Caco-2 (cell line): ENCODE measurements around the gene TM4SF18. TPM values are rescaled to one million over a fixed set of nuclear protein-coding genes. Genes with fewer than 3 reads are reported as not detected.
"Not testable (repeated sequence)": the region's sequence is repeated elsewhere in the genome, so short reads cannot be mapped to it uniquely, and the experiment has no call there.

Experiments
- BruUV-seq: library from RNA; stranded (reverse); fragments of 400-500 nt; replicated peaks from 2 replicates; lab custom pipeline; 2021; lab: Mats Ljungman, UMichigan
- CTCF ChIA-PET: fragments of 300-600 bp; sonication (Branson Sonifier 250); formaldehyde crosslinking; loops from one replicate; lab custom pipeline; 2022; ENCODE audit warnings: antibody characterized with exemption; lab: Charles Lee
- POLR2A ChIA-PET: fragments of 300-600 bp; sonication (Branson Sonifier 250); formaldehyde crosslinking; loops from one replicate; lab custom pipeline; 2022; ENCODE audit warnings: antibody characterized with exemption; lab: Charles Lee
- DNase-seq, 2 experiments: peaks; one replicate each; pipeline versions ENCODE4 v3.0.0 to v3.0.0-alpha.2; 2020 to 2022
- H3K27me3 ChIP-seq: replicated peaks from 2 replicates; pipeline ENCODE4 v1.6.0; 2011; ENCODE audit warnings: low read length; ENCODE audit not compliant: control insufficient read depth, insufficient read depth
- H3K36me3 ChIP-seq: 2 replicates; pipeline ENCODE4 v1.5.1; 2011; ENCODE audit warnings: low read length; ENCODE audit not compliant: control insufficient read depth, insufficient read depth
- H3K4me1 ChIP-seq: fragments of 250-450 bp; sonication (Bioruptor Pico); 2 replicates; pipeline ENCODE4 v1.5.1; 2020; ENCODE audit warnings: mild to moderate bottlenecking
- H3K4me3 ChIP-seq: 2 replicates; pipeline ENCODE4 v1.5.1; 2011; ENCODE audit warnings: low read depth, mild to moderate bottlenecking, control low read depth, low read length
- H3K9me3 ChIP-seq: fragments of 250-450 bp; sonication (Bioruptor Pico); 2 replicates; pipeline ENCODE4 v1.5.1; 2020; ENCODE audit warnings: mild to moderate bottlenecking, moderate library complexity
- H3K27ac Mint-ChIP-seq: one replicate; pipeline ENCODE4 v1.8.0; 2022; ENCODE audit warnings: mixed read lengths; ENCODE audit not compliant: unreplicated experiment
- H3K27me3 Mint-ChIP-seq: one replicate; pipeline ENCODE4 v1.8.0; 2022; ENCODE audit warnings: mixed read lengths; ENCODE audit not compliant: insufficient read depth, unreplicated experiment
- H3K36me3 Mint-ChIP-seq: one replicate; pipeline ENCODE4 v1.8.0; 2022; ENCODE audit warnings: mild to moderate bottlenecking, mixed read lengths; ENCODE audit not compliant: insufficient read depth, unreplicated experiment
- H3K4me1 Mint-ChIP-seq: one replicate; pipeline ENCODE4 v1.8.0; 2022; ENCODE audit warnings: low read depth, mixed read lengths; ENCODE audit not compliant: unreplicated experiment
- H3K4me3 Mint-ChIP-seq: one replicate; pipeline ENCODE4 v1.8.0; 2022; ENCODE audit warnings: mild to moderate bottlenecking, moderate library complexity, mixed read lengths; ENCODE audit not compliant: unreplicated experiment
- H3K9me3 Mint-ChIP-seq: one replicate; pipeline ENCODE4 v1.8.0; 2022; ENCODE audit warnings: mixed read lengths; ENCODE audit not compliant: unreplicated experiment
- intact Hi-C: fragments of 100-400 bp; cut with micrococcal nuclease; formaldehyde crosslinking; loops from one replicate; pipeline ENCODE4 v1.10.0; 2022; ENCODE audit not compliant: unreplicated experiment
- total RNA-seq: library from RNA; stranded (reverse); gene quantifications from 2 replicates; pipeline ENCODE4 v1.2.3, GENCODE V29; 2022
- TF ChIP-seq, protein P1 (sequence below), 2 experiments: fragments of 200-600 bp in 1 of 2; IDR thresholded peaks; 1 replicate in 1 of 2; 2 replicates in 1 of 2; pipeline versions ENCODE4 v1.5.1 to v1.8.0; 2011 to 2022; ENCODE audit warnings: antibody characterized with exemption in 1 of 2, control low read depth in 1 of 2, inconsistent platforms in 1 of 2, low read depth in 1 of 2, low read length in 1 of 2, mild to moderate bottlenecking in 1 of 2, moderate library complexity in 1 of 2; ENCODE audit not compliant: insufficient read depth in 1 of 2, severe bottlenecking in 1 of 2, unreplicated experiment in 1 of 2

TM4SF18 gene
- total RNA-seq, 1 experiment from 2014 or later, result not detected

DNA sequence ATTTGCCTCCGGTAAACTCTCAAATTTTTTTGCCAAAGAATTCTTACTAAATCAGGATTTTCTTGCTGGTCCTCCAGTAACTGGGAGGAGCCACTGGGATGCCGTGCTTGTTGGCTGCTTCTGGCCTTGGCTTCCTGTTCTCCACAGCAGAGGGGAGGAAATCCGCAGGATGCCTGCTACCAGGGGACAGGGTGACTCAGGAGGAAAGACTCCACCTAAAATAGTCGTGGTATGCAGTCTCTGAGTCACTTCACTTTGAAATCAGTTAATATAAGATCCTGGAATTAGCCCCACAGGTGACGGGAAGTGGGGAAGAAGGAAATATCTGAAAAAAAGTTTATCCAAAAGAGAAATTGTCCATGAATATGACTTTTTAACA lies 6.5 kb upstream of the TM4SF18 start:
- Histone ChIP-seq H3K9me3 (no peaks in the 10 kb centered on the region), H3K27me3 (no peaks in the 10 kb centered on the region), H3K4me1 (peaks cover 31% of the 10 kb centered on the region), H3K4me3 (no peak overlapping the region), H3K36me3 (no peaks in the 10 kb centered on the region)
- CTCF ChIA-PET, result no interaction called here
- BruUV-seq, result no TSS peak
- intact Hi-C loops, result loop anchor here (1.0 to 2.0 kb wide), 2 partner anchors 40 to 47 kb away; no protein-coding TSS in a partner anchor
- Mint-ChIP-seq H3K27ac (peak overlapping the region; percentile 74), H3K36me3 (peaks cover 10% of the 10 kb centered on the region), H3K27me3 (no peaks in the 10 kb centered on the region), H3K4me3 (peak overlapping the region; percentile 30), H3K4me1 (peaks cover 19% of the 10 kb centered on the region), H3K9me3 (no peaks in the 10 kb centered on the region)
- peak; percentile 74 to 90 for DNase-seq
- TF ChIP-seq, protein P1, sequence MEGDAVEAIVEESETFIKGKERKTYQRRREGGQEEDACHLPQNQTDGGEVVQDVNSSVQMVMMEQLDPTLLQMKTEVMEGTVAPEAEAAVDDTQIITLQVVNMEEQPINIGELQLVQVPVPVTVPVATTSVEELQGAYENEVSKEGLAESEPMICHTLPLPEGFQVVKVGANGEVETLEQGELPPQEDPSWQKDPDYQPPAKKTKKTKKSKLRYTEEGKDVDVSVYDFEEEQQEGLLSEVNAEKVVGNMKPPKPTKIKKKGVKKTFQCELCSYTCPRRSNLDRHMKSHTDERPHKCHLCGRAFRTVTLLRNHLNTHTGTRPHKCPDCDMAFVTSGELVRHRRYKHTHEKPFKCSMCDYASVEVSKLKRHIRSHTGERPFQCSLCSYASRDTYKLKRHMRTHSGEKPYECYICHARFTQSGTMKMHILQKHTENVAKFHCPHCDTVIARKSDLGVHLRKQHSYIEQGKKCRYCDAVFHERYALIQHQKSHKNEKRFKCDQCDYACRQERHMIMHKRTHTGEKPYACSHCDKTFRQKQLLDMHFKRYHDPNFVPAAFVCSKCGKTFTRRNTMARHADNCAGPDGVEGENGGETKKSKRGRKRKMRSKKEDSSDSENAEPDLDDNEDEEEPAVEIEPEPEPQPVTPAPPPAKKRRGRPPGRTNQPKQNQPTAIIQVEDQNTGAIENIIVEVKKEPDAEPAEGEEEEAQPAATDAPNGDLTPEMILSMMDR (IDR thresholded peaks at IDR 0.05; ENCODE audit: insufficient read depth in 1 of 2, low read depth in 1 of 2, low read length in 1 of 2, severe bottlenecking in 1 of 2, unreplicated experiment in 1 of 2), result no peak
- POLR2A ChIA-PET, result no interaction called here

DNA sequence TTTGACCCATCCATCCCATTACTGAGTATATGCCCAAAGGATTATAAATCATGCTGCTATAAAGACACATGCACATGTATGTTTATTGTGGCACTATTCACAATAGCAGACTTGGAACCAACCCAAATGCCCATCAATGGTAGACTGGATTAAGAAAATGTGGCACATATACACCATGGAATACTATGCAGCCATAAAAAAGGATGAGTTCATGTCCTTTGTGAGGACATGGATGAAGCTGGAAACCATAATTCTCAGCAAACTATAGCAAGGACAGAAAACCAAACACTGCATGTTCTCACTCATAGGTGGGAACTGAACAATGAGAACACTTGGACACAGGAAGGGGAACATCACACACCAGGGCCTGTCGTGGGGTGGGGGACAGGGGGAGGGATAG lies 4.0 kb upstream of the TM4SF18 start:
- H3K4me3 Mint-ChIP-seq, BruUV-seq, H3K9me3 Mint-ChIP-seq, H3K27me3 Mint-ChIP-seq, H3K27ac Mint-ChIP-seq, H3K9me3 ChIP-seq, H3K27me3 ChIP-seq, intact Hi-C loops, H3K36me3 ChIP-seq, H3K4me3 ChIP-seq, DNase-seq, POLR2A ChIA-PET, CTCF ChIA-PET: not testable (repeated sequence)
- Mint-ChIP-seq H3K4me1 (peaks cover 19% of the 10 kb centered on the region), H3K36me3 (peaks cover 10% of the 10 kb centered on the region)
- H3K4me1 ChIP-seq, result peaks cover 31% of the 10 kb centered on the region

DNA sequence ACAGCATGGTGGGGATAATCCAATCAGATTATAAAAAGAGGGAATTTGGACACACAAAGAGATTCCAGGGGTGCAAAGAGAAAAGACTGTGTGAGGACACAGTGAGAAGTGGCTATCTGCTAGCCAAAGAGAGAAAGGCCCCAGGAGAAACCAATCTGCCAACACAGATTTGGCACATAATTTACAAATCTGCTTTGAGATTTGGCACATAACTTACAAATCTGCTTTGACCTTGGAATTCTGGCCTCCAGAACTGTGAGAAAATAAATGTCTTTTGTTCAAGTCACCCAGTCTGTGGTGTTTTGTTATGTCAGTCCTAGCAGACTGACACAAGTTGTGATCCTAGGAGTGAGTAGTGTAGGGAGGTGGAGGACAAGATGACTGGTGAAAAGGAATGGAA lies 3.5 kb upstream of the TM4SF18 start:
- CTCF ChIA-PET, result no interaction called here

More for the DNA sequence above, 3.5 kb upstream of the TM4SF18 start:
- DNase-seq, result no peak
- peaks cover 19% of the 10 kb centered on the region for H3K4me1 Mint-ChIP-seq
- no peaks in the 10 kb centered on the region for H3K9me3 Mint-ChIP-seq
- Histone ChIP-seq H3K9me3 (no peaks in the 10 kb centered on the region), H3K27me3 (no peaks in the 10 kb centered on the region), H3K4me3 (no peak overlapping the region), H3K4me1 (peaks cover 30% of the 10 kb centered on the region), H3K36me3 (no peaks in the 10 kb centered on the region)
- intact Hi-C loops, result no loop called here
- no TSS peak for BruUV-seq
- H3K36me3 Mint-ChIP-seq, result peaks cover 10% of the 10 kb centered on the region
- no peaks in the 10 kb centered on the region for H3K27me3 Mint-ChIP-seq
- TF ChIP-seq, protein P1 (IDR thresholded peaks at IDR 0.05; ENCODE audit: insufficient read depth in 1 of 2, low read depth in 1 of 2, low read length in 1 of 2, severe bottlenecking in 1 of 2, unreplicated experiment in 1 of 2), result no peak
- H3K27ac Mint-ChIP-seq, result no peak overlapping the region
- no peak overlapping the region for H3K4me3 Mint-ChIP-seq
- POLR2A ChIA-PET, result no interaction called here
